Stomach (tissue), 9 donors: Measurements from ENCODE around the gene LIPG. TPM values are rescaled to one million over a fixed set of nuclear protein-coding genes. Genes with fewer than 3 reads are reported as not detected.

Source experiments
- DNase-seq, 2 donors: peaks; one replicate each; pipeline versions ENCODE4 v3.0.0 to v3.0.0-alpha.2; 2013 to 2019
- H3K27ac ChIP-seq, 5 donors: fragments of 200-600 bp in 4 of 5; sonication (generic) in 4 of 5; one replicate each; pipeline ENCODE4 v1.5.1; 2013 to 2019; ENCODE audit warnings: mild to moderate bottlenecking in 1 of 5, moderate library complexity in 1 of 5
- H3K27me3 ChIP-seq, 3 donors: fragments of 200-600 bp; sonication (generic); one replicate each; pipeline ENCODE4 v1.5.1; 2017 to 2019; ENCODE audit warnings: mixed run types in 1 of 3
- H3K36me3 ChIP-seq, 4 donors: fragments of 200-600 bp; sonication (generic); 1 replicate in 3 of 4; 2 replicates in 1 of 4; pipeline ENCODE4 v1.5.1; 2016 to 2019
- H3K4me1 ChIP-seq, 4 donors: fragments of 200-600 bp; sonication (generic); one replicate each; pipeline ENCODE4 v1.5.1; 2016 to 2019
- H3K4me3 ChIP-seq, 4 donors: fragments of 200-600 bp; sonication (generic) in 3 of 4; one replicate each; pipeline ENCODE4 v1.5.1; 2016 to 2019; ENCODE audit warnings: mild to moderate bottlenecking in 1 of 4
- H3K9me3 ChIP-seq, 4 donors: fragments of 200-600 bp; sonication (generic); one replicate each; pipeline ENCODE4 v1.5.1; 2016 to 2019
- CTCF ChIP-seq, 7 experiments: fragments of 450-650 bp in 4 of 7; fragments of 200-600 bp in 3 of 7; sonication (generic) in 3 of 7; IDR thresholded peaks; one replicate each; pipeline ENCODE4 v1.5.1; 2016 to 2019; ENCODE audit warnings: antibody characterized with exemption in 7 of 7, control low read depth in 2 of 7, mild to moderate bottlenecking in 1 of 7
- EP300 ChIP-seq: sonication (generic); formaldehyde crosslinking; IDR thresholded peaks from one replicate; pipeline ENCODE4 v1.6.1; 2017; ENCODE audit warnings: antibody characterized with exemption
- POLR2A ChIP-seq, 4 donors: fragments of 450-650 bp; IDR thresholded peaks; one replicate each; pipeline ENCODE4 v1.6.1; 2016; ENCODE audit warnings: antibody characterized with exemption in 4 of 4, control low read depth in 2 of 4, mild to moderate bottlenecking in 1 of 4, moderate library complexity in 1 of 4
- POLR2AphosphoS5 ChIP-seq, 3 donors: sonication (generic); formaldehyde crosslinking; IDR thresholded peaks; one replicate each; pipeline ENCODE4 v1.6.1; 2016; ENCODE audit warnings: antibody characterized with exemption in 3 of 3
- WGBS, 5 donors: extraction: QIAGEN DNeasy Blood & Tissue Kit in 3 of 5; methylation state at CpG; one replicate each; pipeline versions ENCODE4 v1.1.5 to v1.1.7; 2013 to 2018; 5-methylcytosine and 5-hydroxymethylcytosine counted together
- intact Hi-C: fragments of 100-400 bp; cut with DNase I; formaldehyde crosslinking; loops from one replicate; pipeline ENCODE4 v1.15.1; 2023; ENCODE audit warnings: low total_unique reads
- polyA plus RNA-seq, 3 donors: library from polyadenylated mRNA; stranded (reverse); fragments of 200-250 nt; gene quantifications; one replicate each; pipeline ENCODE4 v1.2.3, GENCODE V29; 2013
- total RNA-seq, 5 donors: library from RNA; depleted of rRNA; stranded (reverse); fragments of >200 nt; gene quantifications; one replicate each; pipeline versions ENCODE4 v1.1.0 to v1.2.3, GENCODE V29; 2014 to 2016
- donor health status: healthy with polysubstance abuse.
- donor health status: Bipolar disorder and iron deficiency.
- donor health status: healthy.

The LIPG gene
- total and polyA plus RNA-seq, 8 donors, result 0.76 to 6.2 (median 3.2) TPM

GRCh38 chr18:49625021-49625691, 63.3 kb downstream of the LIPG start:
- 69 to 76% (median 72%) methylated on average over 9 of the region's 9 CpGs for WGBS, 5 donors
- Histone ChIP-seq H3K9me3 (no peaks in the 10 kb centered on the region), H3K4me3 (no peak overlapping the region), H3K36me3 (no peaks in the 10 kb centered on the region), H3K4me1 (peaks cover 7 to 11% (median 8%) of the 10 kb centered on the region in 4 donors), H3K27ac (no peak overlapping the region), H3K27me3 (peaks cover 0 to 13% (median 0%) of the 10 kb centered on the region in 3 donors)
- intact Hi-C loops, result no loop called here
- no peak for DNase-seq
- TF ChIP-seq EP300 (no peak), POLR2A (IDR thresholded peaks at IDR 0.05) (no peak), CTCF (IDR thresholded peaks at IDR 0.05) (no peak), POLR2AphosphoS5 (IDR thresholded peaks at IDR 0.05) (no peak)

GRCh38 chr18:49626842-49627467, 65.1 kb downstream of the LIPG start:
- TF ChIP-seq EP300 (no peak), POLR2A (IDR thresholded peaks at IDR 0.05) (no peak), POLR2AphosphoS5 (IDR thresholded peaks at IDR 0.05) (no peak), CTCF (IDR thresholded peaks at IDR 0.05) (no peak)
- DNase-seq, result no peak

GRCh38 chr18:49628119-49628518, 66.3 kb downstream of the LIPG start:
- Histone ChIP-seq H3K4me3 (no peak overlapping the region), H3K27me3 (peaks cover 0 to 3% (median 0%) of the 10 kb centered on the region in 3 donors), H3K9me3 (no peaks in the 10 kb centered on the region), H3K4me1 (peaks cover 7 to 11% (median 8%) of the 10 kb centered on the region in 4 donors), H3K36me3 (no peaks in the 10 kb centered on the region), H3K27ac (no peak overlapping the region)
- TF ChIP-seq POLR2AphosphoS5 (IDR thresholded peaks at IDR 0.05) (no peak), POLR2A (IDR thresholded peaks at IDR 0.05) (no peak), EP300 (no peak)
- 74 to 92% (median 86%) methylated on average over 3 of the region's 3 CpGs for WGBS, 5 donors
- intact Hi-C loops, result no loop called here
- DNase-seq, result no peak

More at GRCh38 chr18:49626842-49627467, 65.1 kb downstream of the LIPG start:
- no peaks in the 10 kb centered on the region for H3K36me3 ChIP-seq
- peaks cover 0 to 6% (median 0%) of the 10 kb centered on the region in 3 donors for H3K27me3 ChIP-seq
- no peak overlapping the region for H3K27ac ChIP-seq
- H3K4me3 ChIP-seq, result no peak overlapping the region
- peaks cover 7 to 11% (median 8%) of the 10 kb centered on the region in 4 donors for H3K4me1 ChIP-seq
- intact Hi-C loops, result no loop called here
- H3K9me3 ChIP-seq, result no peaks in the 10 kb centered on the region
- 75 to 83% (median 77%) methylated on average over 8 of the region's 8 CpGs for WGBS, 5 donors

GRCh38 chr18:49628881-49629795, 67.3 kb downstream of the LIPG start:
- peaks cover 7 to 11% (median 8%) of the 10 kb centered on the region in 4 donors for H3K4me1 ChIP-seq
- peak in 1 of 3 donors; percentile 5 for TF ChIP-seq POLR2AphosphoS5 (IDR thresholded peaks at IDR 0.05)
- TF ChIP-seq CTCF (IDR thresholded peaks at IDR 0.05), result peak in 1 of 7 experiments; percentile 17
- no peak for TF ChIP-seq POLR2A (IDR thresholded peaks at IDR 0.05)
- TF ChIP-seq EP300, result no peak
- no peaks in the 10 kb centered on the region for H3K36me3 ChIP-seq
- H3K9me3 ChIP-seq, result no peaks in the 10 kb centered on the region
- peak in 1 of 2 donors; percentile 35 for DNase-seq
- 47 to 55% (median 51%) methylated on average over 16 of the region's 16 CpGs for WGBS, 5 donors
- H3K4me3 ChIP-seq, result no peak overlapping the region
- intact Hi-C loops, result no loop called here
- H3K27me3 ChIP-seq, result no peaks in the 10 kb centered on the region
- no peak overlapping the region for H3K27ac ChIP-seq
